Nephron progenitor cell (in vitro differentiated cells): ENCODE measurements around the gene SLC25A21.
A peak's percentile ranks its signal among the peaks of the same experiment; 100 is the strongest.

Experiments used
- DNase-seq: peaks from one replicate; pipeline ENCODE4 v3.0.0; 2021
- H3K27ac Mint-ChIP-seq: 2 replicates; pipeline ENCODE4 v1.8.0; 2021; ENCODE audit warnings: mild to moderate bottlenecking, moderate library complexity, mixed read lengths
- H3K27me3 Mint-ChIP-seq: 2 replicates; pipeline ENCODE4 v1.8.0; 2021; ENCODE audit warnings: mild to moderate bottlenecking, low read depth, mixed read lengths; ENCODE audit not compliant: poor library complexity
- H3K36me3 Mint-ChIP-seq: 2 replicates; pipeline ENCODE4 v1.8.0; 2021; ENCODE audit warnings: low read depth, mixed read lengths
- H3K4me1 Mint-ChIP-seq: 2 replicates; pipeline ENCODE4 v1.8.0; 2021; ENCODE audit warnings: mixed read lengths
- H3K4me3 Mint-ChIP-seq: 2 replicates; pipeline ENCODE4 v1.8.0; 2021; ENCODE audit warnings: mild to moderate bottlenecking, moderate library complexity, mixed read lengths
- H3K9me3 Mint-ChIP-seq: 2 replicates; pipeline ENCODE4 v1.8.0; 2021; ENCODE audit warnings: mild to moderate bottlenecking, moderate library complexity, mixed read lengths
- CTCF ChIP-seq: fragments of 200-600 bp; sonication (generic); IDR thresholded peaks from 2 replicates; pipeline ENCODE4 v1.5.0; 2021; ENCODE audit warnings: antibody characterized with exemption

The SLC25A21 gene

GRCh38 chr14:36976571-36977023 is 195.8 kb downstream of the SLC25A21 start:
- Mint-ChIP-seq H3K27me3 (peaks cover 3% of the 10 kb centered on the region), H3K9me3 (peaks cover 5% of the 10 kb centered on the region), H3K4me3 (no peak overlapping the region), H3K27ac (no peak overlapping the region), H3K4me1 (peaks cover 54% of the 10 kb centered on the region), H3K36me3 (no peaks in the 10 kb centered on the region)
- no peak for DNase-seq
- no peak for TF ChIP-seq CTCF

- peaks cover 3% of the 10 kb centered on the region for H3K27me3 Mint-ChIP-seq
- peaks cover 54% of the 10 kb centered on the region for H3K4me1 Mint-ChIP-seq
- H3K9me3 Mint-ChIP-seq = peaks cover under 1% of the 10 kb centered on the region
- H3K4me3 Mint-ChIP-seq = peak overlapping the region; percentile 15
- no peaks in the 10 kb centered on the region for H3K36me3 Mint-ChIP-seq
- no peak for DNase-seq
- H3K27ac Mint-ChIP-seq = no peak overlapping the region
- no peak for TF ChIP-seq CTCF
Measured at GRCh38 chr14:36975834-36976233, 196.6 kb downstream of the SLC25A21 start.

GRCh38 chr14:36974985-36975384 is 197.4 kb downstream of the SLC25A21 start:
- TF ChIP-seq CTCF = no peak
- Mint-ChIP-seq H3K27ac (no peak overlapping the region), H3K36me3 (no peaks in the 10 kb centered on the region), H3K4me1 (peaks cover 49% of the 10 kb centered on the region), H3K27me3 (peaks cover 3% of the 10 kb centered on the region), H3K9me3 (no peaks in the 10 kb centered on the region), H3K4me3 (no peak overlapping the region)
- DNase-seq = no peak

- Mint-ChIP-seq H3K9me3 (no peaks in the 10 kb centered on the region), H3K4me1 (peaks cover 58% of the 10 kb centered on the region), H3K36me3 (no peaks in the 10 kb centered on the region), H3K27ac (no peak overlapping the region), H3K27me3 (peaks cover 3% of the 10 kb centered on the region), H3K4me3 (no peak overlapping the region)
- no peak for TF ChIP-seq CTCF
- DNase-seq = no peak
Measured at GRCh38 chr14:36973806-36974442, 198.5 kb downstream of the SLC25A21 start.

GRCh38 chr14:36971263-36971855 is 201.0 kb downstream of the SLC25A21 start:
- peak overlapping the region; percentile 44 for H3K27ac Mint-ChIP-seq
- peaks cover 72% of the 10 kb centered on the region for H3K4me1 Mint-ChIP-seq
- H3K9me3 Mint-ChIP-seq = no peaks in the 10 kb centered on the region
- no peak overlapping the region for H3K4me3 Mint-ChIP-seq
- no peak for DNase-seq
- no peak for TF ChIP-seq CTCF
- peaks cover 7% of the 10 kb centered on the region for H3K27me3 Mint-ChIP-seq
- H3K36me3 Mint-ChIP-seq = no peaks in the 10 kb centered on the region
